HFFc6 (cell line): ENCODE results near the gene TMUB2. TPM values are rescaled to one million over a fixed set of nuclear protein-coding genes. Genes with fewer than 3 reads are reported as not detected.

Source experiments
- DNase-seq: peaks from one replicate; pipeline ENCODE4 v3.0.0-alpha.2; 2018
- H3K27ac Mint-ChIP-seq: 2 replicates; pipeline ENCODE4 v1.8.0; 2020; ENCODE audit warnings: mild to moderate bottlenecking, mixed read lengths
- H3K27me3 Mint-ChIP-seq: 2 replicates; pipeline ENCODE4 v1.8.0; 2021; ENCODE audit warnings: mild to moderate bottlenecking, moderate library complexity, mixed read lengths; ENCODE audit not compliant: insufficient read depth
- H3K36me3 Mint-ChIP-seq: 2 replicates; pipeline ENCODE4 v1.8.0; 2021; ENCODE audit warnings: low read depth, mixed read lengths
- H3K4me1 Mint-ChIP-seq: 2 replicates; pipeline ENCODE4 v1.8.0; 2020; ENCODE audit warnings: low read depth, mixed read lengths
- H3K4me3 Mint-ChIP-seq: 2 replicates; pipeline ENCODE4 v1.8.0; 2020; ENCODE audit warnings: mild to moderate bottlenecking, moderate library complexity, mixed read lengths
- H3K9me3 Mint-ChIP-seq: 2 replicates; pipeline ENCODE4 v1.8.0; 2020; ENCODE audit warnings: mild to moderate bottlenecking, mixed read lengths
- total RNA-seq, 6 experiments: library from RNA; stranded (reverse); fragmentation: NEBNext Ultra II Directional; extraction: Animal tissue kit (Norgen Biotek cat#: 25700); gene quantifications; 2 replicates in 1 of 6; 3 replicates in 5 of 6; pipeline ENCODE4 v1.2.3, GENCODE V29; 2021
- TF ChIP-seq, protein P1 (sequence below): fragments of 200-600 bp; sonication (generic); IDR thresholded peaks from 2 replicates; pipeline ENCODE4 v1.5.0; 2021; ENCODE audit warnings: antibody characterized with exemption, mild to moderate bottlenecking

TMUB2 gene
- total RNA-seq, 6 experiments from 2014 or later, result 29.8 to 37.7 (median 34.0) TPM

- H3K27me3 Mint-ChIP-seq, result no peaks in the 10 kb centered on the region; the same call in 1 of the 2 replicates
- no peaks in the 10 kb centered on the region for H3K9me3 Mint-ChIP-seq
- TF ChIP-seq, protein P1, sequence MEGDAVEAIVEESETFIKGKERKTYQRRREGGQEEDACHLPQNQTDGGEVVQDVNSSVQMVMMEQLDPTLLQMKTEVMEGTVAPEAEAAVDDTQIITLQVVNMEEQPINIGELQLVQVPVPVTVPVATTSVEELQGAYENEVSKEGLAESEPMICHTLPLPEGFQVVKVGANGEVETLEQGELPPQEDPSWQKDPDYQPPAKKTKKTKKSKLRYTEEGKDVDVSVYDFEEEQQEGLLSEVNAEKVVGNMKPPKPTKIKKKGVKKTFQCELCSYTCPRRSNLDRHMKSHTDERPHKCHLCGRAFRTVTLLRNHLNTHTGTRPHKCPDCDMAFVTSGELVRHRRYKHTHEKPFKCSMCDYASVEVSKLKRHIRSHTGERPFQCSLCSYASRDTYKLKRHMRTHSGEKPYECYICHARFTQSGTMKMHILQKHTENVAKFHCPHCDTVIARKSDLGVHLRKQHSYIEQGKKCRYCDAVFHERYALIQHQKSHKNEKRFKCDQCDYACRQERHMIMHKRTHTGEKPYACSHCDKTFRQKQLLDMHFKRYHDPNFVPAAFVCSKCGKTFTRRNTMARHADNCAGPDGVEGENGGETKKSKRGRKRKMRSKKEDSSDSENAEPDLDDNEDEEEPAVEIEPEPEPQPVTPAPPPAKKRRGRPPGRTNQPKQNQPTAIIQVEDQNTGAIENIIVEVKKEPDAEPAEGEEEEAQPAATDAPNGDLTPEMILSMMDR, result no peak
- peak overlapping the region; percentile 76; the same call in 1 of the 2 replicates for H3K27ac Mint-ChIP-seq
- no peak overlapping the region for H3K4me3 Mint-ChIP-seq
- no peak for DNase-seq
- peaks cover 36% of the 10 kb centered on the region for H3K4me1 Mint-ChIP-seq
- peaks cover 17% of the 10 kb centered on the region for H3K36me3 Mint-ChIP-seq
Measured at GRCh38 chr17:44197107-44197506, 10.3 kb downstream of the TMUB2 start.

DNA sequence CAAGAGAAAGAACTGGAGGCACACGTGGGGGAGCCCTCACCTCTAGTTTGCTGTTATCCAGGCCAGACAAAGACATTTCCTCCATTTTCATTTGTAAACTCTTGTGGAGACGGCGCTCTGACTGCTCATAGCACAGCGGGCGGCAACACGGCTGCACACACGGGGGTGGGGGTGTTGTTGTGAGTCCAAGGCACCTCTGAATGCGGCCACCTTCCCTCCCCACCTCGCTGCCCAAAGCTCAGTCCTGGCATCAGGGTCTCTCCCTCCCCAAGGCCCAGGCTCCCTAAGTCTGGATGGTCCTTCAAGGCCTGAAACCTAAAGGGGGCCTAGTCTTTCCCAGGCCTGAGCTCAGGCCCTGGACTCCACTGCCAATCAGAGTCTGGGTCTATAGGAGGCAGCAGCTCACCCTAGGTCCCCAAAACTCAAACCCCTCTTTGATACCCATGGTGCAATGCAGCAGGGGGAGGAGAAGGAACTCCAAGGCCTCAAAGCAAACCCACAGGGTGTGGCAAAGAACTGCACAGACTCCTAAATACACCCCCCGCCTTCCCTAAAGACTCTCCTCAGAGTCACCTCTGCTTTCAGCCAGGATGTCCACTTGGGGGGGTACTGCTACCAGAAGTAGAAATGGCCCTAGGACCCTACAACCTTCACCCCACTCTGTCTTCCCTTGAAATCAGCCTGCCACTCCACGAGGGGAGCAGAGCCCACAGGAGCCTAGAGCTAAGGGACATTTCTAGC lies 11.4 kb downstream of the TMUB2 start:
- H3K27ac Mint-ChIP-seq, result peak overlapping the region; percentile 76
- H3K36me3 Mint-ChIP-seq, result peaks cover 17% of the 10 kb centered on the region
- peak; percentile 45 for DNase-seq
- peaks cover 46% of the 10 kb centered on the region for H3K4me1 Mint-ChIP-seq
- no peaks in the 10 kb centered on the region for H3K9me3 Mint-ChIP-seq
- H3K27me3 Mint-ChIP-seq, result no peaks in the 10 kb centered on the region; the same call in 1 of the 2 replicates
- H3K4me3 Mint-ChIP-seq, result peak overlapping the region; percentile 84
- TF ChIP-seq, protein P1, result peak; percentile 61

- Mint-ChIP-seq H3K4me3 (peak overlapping the region; percentile 84), H3K36me3 (peaks cover 16% of the 10 kb centered on the region), H3K9me3 (no peaks in the 10 kb centered on the region), H3K27ac (peak overlapping the region; percentile 76), H3K4me1 (peaks cover 54% of the 10 kb centered on the region), H3K27me3 (peaks cover 4% of the 10 kb centered on the region)
- TF ChIP-seq, protein P1, result peak; percentile 32
- peak; percentile 17 for DNase-seq
Measured at GRCh38 chr17:44198721-44199552, 12.2 kb downstream of the TMUB2 start.

DNA sequence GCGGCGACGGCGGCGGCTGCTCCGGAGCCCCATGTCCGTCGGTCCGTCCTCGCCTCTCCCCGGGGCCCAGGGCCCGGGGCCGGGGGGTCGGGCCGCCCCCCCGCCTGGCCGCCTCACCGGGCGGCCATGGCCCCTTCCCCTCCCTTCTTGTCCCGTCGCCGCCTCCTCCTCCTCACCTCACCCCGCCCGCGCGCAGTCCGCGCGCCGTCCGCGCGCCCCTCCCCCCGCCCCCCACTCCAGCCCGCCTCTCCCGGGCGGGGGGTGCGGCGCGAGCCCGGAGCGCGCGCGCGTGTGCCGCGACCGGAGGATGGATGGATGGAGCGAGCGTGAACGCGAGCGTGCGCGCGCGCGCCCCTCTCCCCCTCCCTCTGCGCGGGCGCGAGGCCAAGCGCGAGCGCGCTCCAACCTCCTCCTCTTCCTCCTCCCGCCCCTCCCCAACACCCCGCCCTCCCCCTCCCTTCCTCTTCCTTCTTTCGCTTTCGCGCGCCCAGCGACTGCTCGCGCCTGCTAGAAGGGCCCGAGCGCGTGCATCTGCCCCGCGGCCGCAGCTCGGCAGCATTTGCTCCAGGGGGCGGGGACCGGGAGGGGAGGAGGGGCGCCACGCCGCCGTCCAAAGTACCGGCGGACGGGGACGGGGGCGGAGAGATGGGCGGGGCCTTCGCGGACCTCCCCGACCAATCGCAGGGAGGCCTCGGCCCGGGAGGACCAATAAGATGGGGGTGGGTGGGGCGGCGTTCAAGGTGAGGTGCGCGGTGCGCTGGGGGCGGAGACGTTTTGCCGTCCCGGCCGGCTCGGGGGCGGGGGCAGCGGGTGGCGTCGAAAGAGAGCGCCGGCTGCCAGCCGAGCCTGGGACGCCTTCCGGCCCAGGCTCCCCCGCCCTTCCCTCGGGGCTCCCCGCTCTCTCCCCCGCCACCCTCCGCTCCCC lies 13.0 kb downstream of the TMUB2 start, which contains the start of gene ATXN7L3:
Gene ATXN7L3, minus strand, starts transcription at position 332 of the 925 bp plus-strand sequence. CDS start 1,814 bp downstream, outside the sequence.
- peaks cover 63% of the 10 kb centered on the region for H3K4me1 Mint-ChIP-seq
- H3K4me3 Mint-ChIP-seq, result peak within 1 kb of the TSS; percentile 93
- peaks cover 4% of the 10 kb centered on the region for H3K27me3 Mint-ChIP-seq
- no peaks in the 10 kb centered on the region for H3K9me3 Mint-ChIP-seq
- TF ChIP-seq, protein P1, result no peak; the same call in 1 of the 2 replicates
- DNase-seq, result peak; percentile 96
- H3K27ac Mint-ChIP-seq, result peak within 1 kb of the TSS; percentile 97
- H3K36me3 Mint-ChIP-seq, result peaks cover 12% of the 10 kb centered on the region
